Thyroid gland (tissue), 4 donors: ENCODE measurements around the gene EML6.

Source experiments
- CTCF ChIP-seq, 6 experiments: fragments of 200-600 bp in 3 of 6; fragments of 450-650 bp in 3 of 6; sonication (generic) in 3 of 6; IDR thresholded peaks; one replicate each; pipeline ENCODE4 v1.5.1; 2016 to 2019; ENCODE audit warnings: antibody characterized with exemption in 6 of 6, mild to moderate bottlenecking in 2 of 6, inconsistent platforms in 1 of 6, moderate library complexity in 1 of 6
- POLR2A ChIP-seq, 2 donors: fragments of 450-650 bp; IDR thresholded peaks; one replicate each; pipeline ENCODE4 v1.6.1; 2017; ENCODE audit warnings: antibody characterized with exemption in 2 of 2, mild to moderate bottlenecking in 2 of 2, moderate library complexity in 1 of 2

- no peak for TF ChIP-seq CTCF (IDR thresholded peaks at IDR 0.05)
- no peak for TF ChIP-seq POLR2A (IDR thresholded peaks at IDR 0.05)
Measured at GRCh38 chr2:54894467-54894866, 171.0 kb downstream of the EML6 start.
